HEK293 (cell line): Measurements from ENCODE around the gene DTWD2.

ENCODE experiments used
- CTCF ChIP-seq: fragments of 450-650 bp; formaldehyde crosslinking; IDR thresholded peaks from 2 replicates; pipeline ENCODE4 v1.5.1; 2016; ENCODE audit warnings: missing biosample characterization, missing genetic modification characterization
- KLF1 ChIP-seq: fragments of 450-650 bp; formaldehyde crosslinking; IDR thresholded peaks from 2 replicates; pipeline ENCODE4 v1.5.1; 2016; ENCODE audit warnings: missing biosample characterization, missing genetic modification characterization
- KLF16 ChIP-seq: fragments of 450-650 bp; formaldehyde crosslinking; IDR thresholded peaks from 2 replicates; pipeline ENCODE4 v1.5.1; 2017; ENCODE audit warnings: missing biosample characterization, missing genetic modification characterization
- RBAK ChIP-seq: fragments of 450-650 bp; formaldehyde crosslinking; IDR thresholded peaks from 2 replicates; pipeline ENCODE4 v1.5.1; 2016; ENCODE audit warnings: missing biosample characterization, missing genetic modification characterization
- TSHZ1 ChIP-seq: fragments of 450-650 bp; formaldehyde crosslinking; IDR thresholded peaks from 2 replicates; pipeline ENCODE4 v1.5.1; 2016; ENCODE audit warnings: missing biosample characterization, missing genetic modification characterization, borderline replicate concordance
- YY1 ChIP-seq: fragments of 450-650 bp; formaldehyde crosslinking; IDR thresholded peaks from 2 replicates; pipeline ENCODE4 v1.5.1; 2018; ENCODE audit warnings: missing biosample characterization, missing genetic modification characterization
- ZBTB17 ChIP-seq: fragments of 450-650 bp; formaldehyde crosslinking; IDR thresholded peaks from 2 replicates; pipeline ENCODE4 v1.5.1; 2016; ENCODE audit warnings: missing biosample characterization, missing genetic modification characterization
- ZFP3 ChIP-seq: fragments of 450-650 bp; formaldehyde crosslinking; IDR thresholded peaks from 2 replicates; pipeline ENCODE4 v1.5.1; 2016; ENCODE audit warnings: low read depth, missing biosample characterization, missing genetic modification characterization
- ZNF707 ChIP-seq: fragments of 450-650 bp; formaldehyde crosslinking; IDR thresholded peaks from 2 replicates; pipeline ENCODE4 v1.5.1; 2016; ENCODE audit warnings: missing biosample characterization, missing genetic modification characterization
- ZNF768 ChIP-seq: fragments of 450-650 bp; formaldehyde crosslinking; IDR thresholded peaks from 2 replicates; pipeline ENCODE4 v1.5.1; 2018; ENCODE audit warnings: missing biosample characterization, mild to moderate bottlenecking, missing genetic modification characterization
- ZNF830 ChIP-seq: fragments of 450-650 bp; IDR thresholded peaks from 2 replicates; pipeline ENCODE4 v1.5.0; 2018; ENCODE audit warnings: missing biosample characterization, missing genetic modification characterization, low read depth, mild to moderate bottlenecking, moderate library complexity
- ZSCAN16 ChIP-seq: fragments of 450-650 bp; formaldehyde crosslinking; IDR thresholded peaks from 2 replicates; pipeline ENCODE4 v1.5.1; 2016; ENCODE audit warnings: missing biosample characterization, missing genetic modification characterization
- ZSCAN23 ChIP-seq: fragments of 450-650 bp; formaldehyde crosslinking; IDR thresholded peaks from 2 replicates; pipeline ENCODE4 v1.5.1; 2016; ENCODE audit warnings: missing biosample characterization, missing genetic modification characterization
- ZXDB ChIP-seq: fragments of 450-650 bp; formaldehyde crosslinking; IDR thresholded peaks from 2 replicates; pipeline ENCODE4 v1.5.1; 2016; ENCODE audit warnings: missing biosample characterization, missing genetic modification characterization

- TF ChIP-seq CTCF (no peak), YY1 (tag by site-specific recombination) (no peak), ZNF830 (tag by site-specific recombination) (no peak), ZBTB17 (tag by site-specific recombination) (no peak), ZSCAN23 (tag by site-specific recombination) (no peak), ZFP3 (tag by site-specific recombination) (no peak), ZXDB (no peak), RBAK (tag by site-specific recombination) (no peak), KLF16 (tag by site-specific recombination) (no peak), TSHZ1 (tag by site-specific recombination) (no peak), ZNF707 (tag by site-specific recombination) (no peak), ZSCAN16 (no peak), KLF1 (tag by site-specific recombination) (no peak), ZNF768 (no peak)
These were observed 99.2 kb downstream of the DTWD2 start for GRCh38 chr5:118889165-118889564.
